B cell (primary cell): ENCODE measurements around the gene ESYT1.

Experiments used
- CTCF ChIP-seq: fragments of 200-600 bp; IDR thresholded peaks from one replicate; pipeline ENCODE4 v1.8.0; 2022; ENCODE audit warnings: antibody characterized with exemption, mild to moderate bottlenecking
- EZH2 ChIP-seq: IDR thresholded peaks from 2 replicates; pipeline ENCODE4 v1.6.1; 2012; ENCODE audit warnings: borderline replicate concordance, low read depth, mild to moderate bottlenecking, moderate library complexity, low read length; ENCODE audit not compliant: insufficient read depth, poor library complexity, severe bottlenecking

- TF ChIP-seq CTCF, result no peak
- TF ChIP-seq EZH2, result no peak
Measured at GRCh38 chr12:56107242-56107641, 20.8 kb upstream of the ESYT1 start.
